ENCODE data around the gene ADAMTSL3. TPM values are rescaled to one million over a fixed set of nuclear protein-coding genes. Genes with fewer than 3 reads are reported as not detected.

ADAMTSL3 gene
- total RNA-seq, 1 experiment from 2014 or later, result 1.8 TPM

GRCh38 chr15:83650831-83651230 lies 3.1 kb upstream of the ADAMTSL3 start:
- DNase-seq (ENCODE audit: low spot score) (no peak), ATAC-seq (no peak)
- ChIA-PET CTCF (no interaction called here), POLR2A (no interaction called here)
- no peak for TF ChIP-seq MAX (CRISPR knock-in tag; IDR thresholded peaks at IDR 0.05)
- TF ChIP-seq ZNF423 (CRISPR knock-in tag; IDR thresholded peaks at IDR 0.05), result no peak
- TF ChIP-seq ATF2 (CRISPR knock-in tag; IDR thresholded peaks at IDR 0.05; ENCODE audit: borderline replicate concordance, low read depth), result no peak
- TF ChIP-seq NR1H2 (CRISPR knock-in tag; IDR thresholded peaks at IDR 0.05), result no peak
- TF ChIP-seq SMAD3 (CRISPR knock-in tag; IDR thresholded peaks at IDR 0.05; ENCODE audit: borderline replicate concordance), result no peak
- Mint-ChIP-seq H3K4me3 (no peak overlapping the region), H3K27ac (no peak overlapping the region), H3K36me3 (no peaks in the 10 kb centered on the region), H3K4me1 (peaks cover 24% of the 10 kb centered on the region), H3K27me3 (ENCODE audit: low read depth) (peaks cover 47% of the 10 kb centered on the region), H3K9me3 (no peaks in the 10 kb centered on the region)

- H3K4me1 Mint-ChIP-seq, result peaks cover 24% of the 10 kb centered on the region
- ChIA-PET CTCF (no interaction called here), POLR2A (no interaction called here)
- no peak for DNase-seq (ENCODE audit: low spot score)
- no peak overlapping the region for H3K27ac Mint-ChIP-seq
- no peak for ATAC-seq
- no peaks in the 10 kb centered on the region for H3K9me3 Mint-ChIP-seq
- H3K4me3 Mint-ChIP-seq, result no peak overlapping the region
- H3K27me3 Mint-ChIP-seq (ENCODE audit: low read depth), result peaks cover 54% of the 10 kb centered on the region
- H3K36me3 Mint-ChIP-seq, result no peaks in the 10 kb centered on the region
- TF ChIP-seq USF2 (CRISPR knock-in tag; IDR thresholded peaks at IDR 0.05), result no peak
- TF ChIP-seq ZNF532 (CRISPR knock-in tag; IDR thresholded peaks at IDR 0.05; ENCODE audit: borderline replicate concordance), result no peak
- no peak for TF ChIP-seq ELF4 (CRISPR knock-in tag; IDR thresholded peaks at IDR 0.05; ENCODE audit: low read depth)
- no peak for TF ChIP-seq ZNF121 (CRISPR knock-in tag; IDR thresholded peaks at IDR 0.05)
- no peak for TF ChIP-seq CBFB (CRISPR knock-in tag; IDR thresholded peaks at IDR 0.05; ENCODE audit: low read depth)
- TF ChIP-seq CTCF (IDR thresholded peaks at IDR 0.05), result no peak
- no peak for TF ChIP-seq TCF7 (CRISPR knock-in tag; IDR thresholded peaks at IDR 0.05; ENCODE audit: low read depth)
- TF ChIP-seq FOXP4 (CRISPR knock-in tag; IDR thresholded peaks at IDR 0.05), result no peak
- no peak for TF ChIP-seq ZNF671 (CRISPR knock-in tag; IDR thresholded peaks at IDR 0.05)
- TF ChIP-seq E2F1 (CRISPR knock-in tag; IDR thresholded peaks at IDR 0.05), result no peak
- no peak for TF ChIP-seq ZNF396 (CRISPR knock-in tag; IDR thresholded peaks at IDR 0.05; ENCODE audit: borderline replicate concordance)
- TF ChIP-seq ZNF425 (CRISPR knock-in tag; conservative IDR thresholded peaks at IDR 0.05), result no peak
- no peak for TF ChIP-seq JAZF1 (CRISPR knock-in tag; IDR thresholded peaks at IDR 0.05)
- TF ChIP-seq SMAD4 (CRISPR knock-in tag; IDR thresholded peaks at IDR 0.05), result no peak
- TF ChIP-seq MYBL2 (CRISPR knock-in tag; IDR thresholded peaks at IDR 0.05), result no peak
These were observed 2.4 kb upstream of the ADAMTSL3 start for GRCh38 chr15:83651541-83651940.
